WTC11 (cell line): Measurements from ENCODE around the gene PNCK. TPM values are rescaled to one million over a fixed set of nuclear protein-coding genes. Genes with fewer than 3 reads are reported as not detected.

Experiments
- ATAC-seq: fragments of 200-7000 bp; cut with Tn5 transposase; 2 replicates; pipeline ENCODE4 v1.10.0; 2021; ENCODE audit warnings: mild to moderate bottlenecking, moderate library complexity
- CTCF ChIA-PET: fragments of 300-600 bp; sonication (Branson Sonifier 250); formaldehyde crosslinking; loops from one replicate; lab custom pipeline; 2021; ENCODE audit warnings: antibody characterized with exemption; lab: Charles Lee
- POLR2A ChIA-PET: fragments of 350-600 bp; sonication (Branson Sonifier 250); formaldehyde crosslinking; loops from one replicate; lab custom pipeline; 2021; ENCODE audit warnings: antibody characterized with exemption; lab: Charles Lee
- DNase-seq: peaks from one replicate; pipeline ENCODE4 v3.0.0; 2021; ENCODE audit warnings: low spot score
- H3K27ac Mint-ChIP-seq: 2 replicates; pipeline ENCODE4 v1.8.0; 2021; ENCODE audit warnings: mixed read lengths
- H3K27me3 Mint-ChIP-seq: 2 replicates; pipeline ENCODE4 v1.8.0; 2021; ENCODE audit warnings: low read depth, mild to moderate bottlenecking, moderate library complexity, mixed read lengths
- H3K36me3 Mint-ChIP-seq: 2 replicates; pipeline ENCODE4 v1.8.0; 2021; ENCODE audit warnings: mixed read lengths
- H3K4me1 Mint-ChIP-seq: 2 replicates; pipeline ENCODE4 v1.8.0; 2022; ENCODE audit warnings: mixed read lengths
- H3K4me3 Mint-ChIP-seq: 2 replicates; pipeline ENCODE4 v1.8.0; 2021; ENCODE audit warnings: mild to moderate bottlenecking, moderate library complexity, mixed read lengths
- H3K9me3 Mint-ChIP-seq: 2 replicates; pipeline ENCODE4 v1.8.0; 2021; ENCODE audit warnings: mixed read lengths
- ATF1 ChIP-seq: sonication (generic); formaldehyde crosslinking; IDR thresholded peaks from 2 replicates; pipeline ENCODE4 v1.8.1; 2023; ENCODE audit warnings: mild to moderate bottlenecking, moderate library complexity, missing genetic modification reagents
- ESRRA ChIP-seq: sonication (generic); formaldehyde crosslinking; IDR thresholded peaks from 2 replicates; pipeline ENCODE4 v1.8.1; 2022; ENCODE audit warnings: mild to moderate bottlenecking, missing genetic modification reagents, borderline replicate concordance
- GRHL2 ChIP-seq: fragments of 250-450 bp; sonication (Bioruptor Pico); IDR thresholded peaks from 2 replicates; pipeline ENCODE4 v1.8.0; 2022; ENCODE audit warnings: mild to moderate bottlenecking, moderate library complexity; ENCODE audit not compliant: insufficient replicate concordance, severe bottlenecking
- GTF2I ChIP-seq: fragments of 250-450 bp; sonication (Bioruptor Pico); conservative IDR thresholded peaks from 2 replicates; pipeline ENCODE4 v1.4.0; 2021; ENCODE audit warnings: mild to moderate bottlenecking
- IRF2 ChIP-seq: sonication (generic); formaldehyde crosslinking; IDR thresholded peaks from 2 replicates; pipeline ENCODE4 v1.8.0; 2022; ENCODE audit warnings: low read depth, missing genetic modification reagents, borderline replicate concordance
- JAZF1 ChIP-seq: fragments of 250-450 bp; sonication (Bioruptor Pico); IDR thresholded peaks from 2 replicates; pipeline ENCODE4 v1.9.0; 2021; ENCODE audit warnings: moderate library complexity, mild to moderate bottlenecking, inconsistent platforms
- KAT7 ChIP-seq: sonication (generic); formaldehyde crosslinking; IDR thresholded peaks from 2 replicates; pipeline ENCODE4 v1.8.1; 2023; ENCODE audit warnings: missing genetic modification reagents, mild to moderate bottlenecking, borderline replicate concordance
- MYBL2 ChIP-seq: sonication (generic); formaldehyde crosslinking; IDR thresholded peaks from 2 replicates; pipeline ENCODE4 v1.8.1; 2023; ENCODE audit warnings: mild to moderate bottlenecking, moderate library complexity, missing genetic modification reagents
- NFE2L1 ChIP-seq: sonication (generic); formaldehyde crosslinking; IDR thresholded peaks from 2 replicates; pipeline ENCODE4 v1.8.1; 2023; ENCODE audit warnings: missing genetic modification reagents
- SP1 ChIP-seq: sonication (generic); formaldehyde crosslinking; conservative IDR thresholded peaks from 2 replicates; pipeline ENCODE4 v1.8.1; 2022; ENCODE audit warnings: missing genetic modification reagents
- TCF7 ChIP-seq: sonication (generic); formaldehyde crosslinking; IDR thresholded peaks from 2 replicates; pipeline ENCODE4 v1.8.0; 2022; ENCODE audit warnings: mild to moderate bottlenecking, low read depth, missing genetic modification reagents, moderate library complexity
- ZMAT4 ChIP-seq: fragments of 250-450 bp; sonication (Bioruptor Pico); IDR thresholded peaks from 2 replicates; pipeline ENCODE4 v1.9.0; 2021; ENCODE audit warnings: mild to moderate bottlenecking
- ZNF219 ChIP-seq: sonication (generic); formaldehyde crosslinking; IDR thresholded peaks from 2 replicates; pipeline ENCODE4 v1.8.0; 2023; ENCODE audit warnings: missing genetic modification reagents, mild to moderate bottlenecking, borderline replicate concordance
- ZNF232 ChIP-seq: sonication (generic); formaldehyde crosslinking; IDR thresholded peaks from 2 replicates; pipeline ENCODE4 v1.8.0; 2022; ENCODE audit warnings: mild to moderate bottlenecking, missing genetic modification reagents
- ZNF263 ChIP-seq: sonication (generic); formaldehyde crosslinking; IDR thresholded peaks from 2 replicates; pipeline ENCODE4 v1.8.1; 2022; ENCODE audit warnings: low read depth, mild to moderate bottlenecking, moderate library complexity, missing genetic modification reagents
- ZNF423 ChIP-seq: fragments of 250-450 bp; sonication (Bioruptor Pico); IDR thresholded peaks from 2 replicates; pipeline ENCODE4 v2.1.2; 2022; ENCODE audit warnings: mild to moderate bottlenecking, moderate library complexity
- total RNA-seq: library from RNA; stranded (reverse); gene quantifications from 3 replicates; pipeline ENCODE4 v1.2.3, GENCODE V29; 2021
- TF ChIP-seq, protein P1 (sequence below): sonication (generic); formaldehyde crosslinking; IDR thresholded peaks from 2 replicates; pipeline ENCODE4 v1.8.0; 2023; ENCODE audit warnings: missing genetic modification reagents
- TF ChIP-seq, protein P2 (sequence below): sonication (generic); formaldehyde crosslinking; IDR thresholded peaks from 2 replicates; pipeline ENCODE4 v1.8.1; 2022; ENCODE audit warnings: mild to moderate bottlenecking, moderate library complexity, missing genetic modification reagents
- TF ChIP-seq, protein P3 (sequence below): sonication (generic); formaldehyde crosslinking; IDR thresholded peaks from 2 replicates; pipeline ENCODE4 v1.8.1; 2023; ENCODE audit warnings: mild to moderate bottlenecking, missing genetic modification reagents, borderline replicate concordance
- TF ChIP-seq, protein P4 (sequence below): sonication (generic); formaldehyde crosslinking; IDR thresholded peaks from 2 replicates; pipeline ENCODE4 v1.8.1; 2022; ENCODE audit warnings: missing genetic modification reagents, borderline replicate concordance
- TF ChIP-seq, protein P5 (sequence below): sonication (generic); formaldehyde crosslinking; IDR thresholded peaks from 2 replicates; pipeline ENCODE4 v1.8.0; 2022; ENCODE audit warnings: missing genetic modification reagents

Gene PNCK
- total RNA-seq, 1 experiment from 2014 or later = 8.6 TPM

DNA sequence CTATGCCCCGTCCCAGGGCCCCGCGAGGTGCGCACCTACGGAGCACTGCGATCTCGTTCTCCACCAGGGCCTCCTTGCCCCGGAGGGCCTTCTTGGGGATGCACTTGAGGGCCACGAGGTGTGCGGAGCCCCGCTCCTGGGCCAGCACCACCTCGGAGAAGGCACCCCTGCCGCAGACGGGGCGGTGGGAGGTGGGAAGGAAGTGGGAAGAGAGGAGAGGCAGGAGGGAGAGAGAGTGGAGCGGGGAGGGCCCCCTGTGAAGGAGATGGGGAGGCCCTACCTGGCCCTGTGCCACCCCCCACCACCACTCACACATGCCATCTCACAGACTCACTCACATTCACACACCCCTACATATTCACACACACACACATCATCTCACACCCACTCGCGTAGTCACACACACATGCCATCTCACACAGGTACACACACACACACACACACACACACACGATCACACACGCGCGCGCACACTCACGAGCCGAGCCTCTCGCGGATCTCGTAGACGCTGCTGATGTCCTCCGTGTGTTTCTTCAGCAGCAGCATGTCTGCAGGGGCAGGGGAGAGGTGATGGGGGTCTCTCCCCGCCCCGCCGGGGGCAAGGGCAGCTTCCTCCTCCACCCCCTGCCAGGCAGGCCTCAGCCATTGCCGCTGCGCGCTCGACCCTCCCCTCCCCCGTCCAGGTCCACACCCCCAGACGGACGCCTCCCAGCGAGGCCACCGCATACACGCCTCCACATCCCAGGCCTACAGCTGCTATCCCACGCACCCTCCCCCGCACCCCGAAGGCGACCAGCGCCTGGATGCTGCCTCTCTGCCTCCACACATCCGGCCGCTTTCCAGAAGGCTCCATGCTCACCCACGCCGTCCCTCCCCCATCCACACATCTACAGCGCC lies 834 bp downstream of the PNCK start:
- H3K27ac Mint-ChIP-seq = no peak overlapping the region
- DNase-seq (no peak), ATAC-seq (peak; percentile 8; the same call in 1 of the 2 replicates)
- ChIA-PET POLR2A (interaction anchor here (1.7 kb wide), 1 partner anchor 14 kb away, joined by 4 read pairs; the partner anchor contains the start of gene SLC6A8), CTCF (interaction anchor here (1.4 to 7.7 kb wide), 3 partner anchors 13 to 37 kb away, joined by 3 to 143 read pairs (median 8); partner anchors contain the start of gene SLC6A8)
- H3K27me3 Mint-ChIP-seq = peaks cover 9% of the 10 kb centered on the region
- peaks cover 9% of the 10 kb centered on the region for H3K4me1 Mint-ChIP-seq
- H3K9me3 Mint-ChIP-seq = no peaks in the 10 kb centered on the region
- no peak for TF ChIP-seq ZMAT4 (CRISPR knock-in tag)
- TF ChIP-seq, protein P1, sequence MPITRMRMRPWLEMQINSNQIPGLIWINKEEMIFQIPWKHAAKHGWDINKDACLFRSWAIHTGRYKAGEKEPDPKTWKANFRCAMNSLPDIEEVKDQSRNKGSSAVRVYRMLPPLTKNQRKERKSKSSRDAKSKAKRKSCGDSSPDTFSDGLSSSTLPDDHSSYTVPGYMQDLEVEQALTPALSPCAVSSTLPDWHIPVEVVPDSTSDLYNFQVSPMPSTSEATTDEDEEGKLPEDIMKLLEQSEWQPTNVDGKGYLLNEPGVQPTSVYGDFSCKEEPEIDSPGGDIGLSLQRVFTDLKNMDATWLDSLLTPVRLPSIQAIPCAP (CRISPR knock-in tag) = no peak
- TF ChIP-seq GRHL2 = no peak
- no peak for TF ChIP-seq NFE2L1 (CRISPR knock-in tag)
- TF ChIP-seq, protein P2, sequence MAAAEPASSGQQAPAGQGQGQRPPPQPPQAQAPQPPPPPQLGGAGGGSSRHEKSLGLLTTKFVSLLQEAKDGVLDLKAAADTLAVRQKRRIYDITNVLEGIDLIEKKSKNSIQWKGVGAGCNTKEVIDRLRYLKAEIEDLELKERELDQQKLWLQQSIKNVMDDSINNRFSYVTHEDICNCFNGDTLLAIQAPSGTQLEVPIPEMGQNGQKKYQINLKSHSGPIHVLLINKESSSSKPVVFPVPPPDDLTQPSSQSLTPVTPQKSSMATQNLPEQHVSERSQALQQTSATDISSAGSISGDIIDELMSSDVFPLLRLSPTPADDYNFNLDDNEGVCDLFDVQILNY (CRISPR knock-in tag) = no peak
- H3K36me3 Mint-ChIP-seq = no peaks in the 10 kb centered on the region
- peak overlapping the region; percentile 45 for H3K4me3 Mint-ChIP-seq

DNA sequence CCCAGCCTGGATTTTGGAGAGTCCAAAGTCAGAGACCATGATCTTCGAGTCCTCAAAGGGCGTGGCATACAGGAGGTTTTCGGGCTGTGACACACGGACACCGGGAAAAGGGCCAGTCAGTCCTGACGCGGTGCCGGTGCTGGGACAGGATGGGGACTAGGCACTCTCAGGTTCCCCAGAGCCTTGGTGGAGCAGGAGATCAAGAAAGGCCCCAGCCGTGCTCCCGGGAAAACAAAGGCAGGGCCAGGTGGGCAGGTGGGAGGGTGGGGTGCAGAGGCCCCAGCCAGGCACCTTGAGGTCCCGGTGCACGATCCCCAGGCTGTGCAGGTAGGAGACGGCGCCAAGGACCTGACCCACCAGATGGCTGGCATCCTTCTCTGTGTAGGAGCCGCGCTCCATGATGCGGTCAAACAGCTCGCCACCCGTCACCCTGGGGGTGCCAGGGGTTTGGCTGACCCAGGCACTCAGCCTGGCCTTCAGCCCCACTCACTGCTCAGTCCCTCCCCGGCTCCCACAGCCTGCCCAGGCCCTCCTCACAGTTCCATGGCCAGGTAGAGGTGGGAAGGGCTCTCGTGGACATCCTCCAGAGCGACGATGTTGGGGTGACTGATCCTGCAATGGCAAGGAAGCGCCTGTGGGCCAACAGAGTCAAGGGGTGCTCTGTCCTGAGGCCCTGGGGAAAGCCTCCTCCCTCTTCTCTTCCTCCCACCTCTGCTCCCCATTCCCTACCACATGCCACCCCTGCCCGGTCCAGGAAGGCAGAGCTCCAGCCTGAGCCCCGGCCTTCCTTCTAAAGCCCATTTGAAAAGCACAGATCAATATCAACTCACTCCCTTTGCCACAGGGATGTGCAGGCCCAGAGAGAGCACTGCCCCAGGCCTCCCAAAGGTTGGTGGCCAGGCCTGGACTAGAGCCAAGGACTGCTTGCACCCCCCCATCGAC lies 1.8 kb downstream of the PNCK start:
- POLR2A ChIA-PET = no interaction called here
- no peaks in the 10 kb centered on the region for H3K9me3 Mint-ChIP-seq
- CTCF ChIA-PET = interaction anchor here (1.4 to 7.7 kb wide), 3 partner anchors 14 to 133 kb away, joined by 4 to 143 read pairs (median 8); partner anchors contain the start of gene SLC6A8
- no peak overlapping the region for H3K4me3 Mint-ChIP-seq
- H3K27ac Mint-ChIP-seq = no peak overlapping the region
- TF ChIP-seq SP1 (CRISPR knock-in tag) = no peak
- no peak for TF ChIP-seq IRF2 (CRISPR knock-in tag)
- no peak for TF ChIP-seq JAZF1 (CRISPR knock-in tag)
- no peak for TF ChIP-seq ZNF263
- no peak for TF ChIP-seq ESRRA (CRISPR knock-in tag)
- TF ChIP-seq, protein P3, sequence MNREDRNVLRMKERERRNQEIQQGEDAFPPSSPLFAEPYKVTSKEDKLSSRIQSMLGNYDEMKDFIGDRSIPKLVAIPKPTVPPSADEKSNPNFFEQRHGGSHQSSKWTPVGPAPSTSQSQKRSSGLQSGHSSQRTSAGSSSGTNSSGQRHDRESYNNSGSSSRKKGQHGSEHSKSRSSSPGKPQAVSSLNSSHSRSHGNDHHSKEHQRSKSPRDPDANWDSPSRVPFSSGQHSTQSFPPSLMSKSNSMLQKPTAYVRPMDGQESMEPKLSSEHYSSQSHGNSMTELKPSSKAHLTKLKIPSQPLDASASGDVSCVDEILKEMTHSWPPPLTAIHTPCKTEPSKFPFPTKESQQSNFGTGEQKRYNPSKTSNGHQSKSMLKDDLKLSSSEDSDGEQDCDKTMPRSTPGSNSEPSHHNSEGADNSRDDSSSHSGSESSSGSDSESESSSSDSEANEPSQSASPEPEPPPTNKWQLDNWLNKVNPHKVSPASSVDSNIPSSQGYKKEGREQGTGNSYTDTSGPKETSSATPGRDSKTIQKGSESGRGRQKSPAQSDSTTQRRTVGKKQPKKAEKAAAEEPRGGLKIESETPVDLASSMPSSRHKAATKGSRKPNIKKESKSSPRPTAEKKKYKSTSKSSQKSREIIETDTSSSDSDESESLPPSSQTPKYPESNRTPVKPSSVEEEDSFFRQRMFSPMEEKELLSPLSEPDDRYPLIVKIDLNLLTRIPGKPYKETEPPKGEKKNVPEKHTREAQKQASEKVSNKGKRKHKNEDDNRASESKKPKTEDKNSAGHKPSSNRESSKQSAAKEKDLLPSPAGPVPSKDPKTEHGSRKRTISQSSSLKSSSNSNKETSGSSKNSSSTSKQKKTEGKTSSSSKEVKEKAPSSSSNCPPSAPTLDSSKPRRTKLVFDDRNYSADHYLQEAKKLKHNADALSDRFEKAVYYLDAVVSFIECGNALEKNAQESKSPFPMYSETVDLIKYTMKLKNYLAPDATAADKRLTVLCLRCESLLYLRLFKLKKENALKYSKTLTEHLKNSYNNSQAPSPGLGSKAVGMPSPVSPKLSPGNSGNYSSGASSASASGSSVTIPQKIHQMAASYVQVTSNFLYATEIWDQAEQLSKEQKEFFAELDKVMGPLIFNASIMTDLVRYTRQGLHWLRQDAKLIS (CRISPR knock-in tag) = no peak
- TF ChIP-seq ZNF232 (CRISPR knock-in tag) = no peak
- no peak for TF ChIP-seq ZNF423
- TF ChIP-seq, protein P4, sequence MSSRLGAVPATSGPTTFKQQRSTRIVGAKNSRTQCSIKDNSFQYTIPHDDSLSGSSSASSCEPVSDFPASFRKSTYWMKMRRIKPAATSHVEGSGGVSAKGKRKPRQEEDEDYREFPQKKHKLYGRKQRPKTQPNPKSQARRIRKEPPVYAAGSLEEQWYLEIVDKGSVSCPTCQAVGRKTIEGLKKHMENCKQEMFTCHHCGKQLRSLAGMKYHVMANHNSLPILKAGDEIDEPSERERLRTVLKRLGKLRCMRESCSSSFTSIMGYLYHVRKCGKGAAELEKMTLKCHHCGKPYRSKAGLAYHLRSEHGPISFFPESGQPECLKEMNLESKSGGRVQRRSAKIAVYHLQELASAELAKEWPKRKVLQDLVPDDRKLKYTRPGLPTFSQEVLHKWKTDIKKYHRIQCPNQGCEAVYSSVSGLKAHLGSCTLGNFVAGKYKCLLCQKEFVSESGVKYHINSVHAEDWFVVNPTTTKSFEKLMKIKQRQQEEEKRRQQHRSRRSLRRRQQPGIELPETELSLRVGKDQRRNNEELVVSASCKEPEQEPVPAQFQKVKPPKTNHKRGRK (CRISPR knock-in tag) = no peak
- TF ChIP-seq ZNF219 (CRISPR knock-in tag) = no peak
- TF ChIP-seq MYBL2 (CRISPR knock-in tag) = no peak
- no peak for TF ChIP-seq TCF7 (CRISPR knock-in tag)
- TF ChIP-seq GTF2I = no peak
- TF ChIP-seq KAT7 (CRISPR knock-in tag) = no peak
- TF ChIP-seq ATF1 (CRISPR knock-in tag) = no peak
- TF ChIP-seq, protein P5, sequence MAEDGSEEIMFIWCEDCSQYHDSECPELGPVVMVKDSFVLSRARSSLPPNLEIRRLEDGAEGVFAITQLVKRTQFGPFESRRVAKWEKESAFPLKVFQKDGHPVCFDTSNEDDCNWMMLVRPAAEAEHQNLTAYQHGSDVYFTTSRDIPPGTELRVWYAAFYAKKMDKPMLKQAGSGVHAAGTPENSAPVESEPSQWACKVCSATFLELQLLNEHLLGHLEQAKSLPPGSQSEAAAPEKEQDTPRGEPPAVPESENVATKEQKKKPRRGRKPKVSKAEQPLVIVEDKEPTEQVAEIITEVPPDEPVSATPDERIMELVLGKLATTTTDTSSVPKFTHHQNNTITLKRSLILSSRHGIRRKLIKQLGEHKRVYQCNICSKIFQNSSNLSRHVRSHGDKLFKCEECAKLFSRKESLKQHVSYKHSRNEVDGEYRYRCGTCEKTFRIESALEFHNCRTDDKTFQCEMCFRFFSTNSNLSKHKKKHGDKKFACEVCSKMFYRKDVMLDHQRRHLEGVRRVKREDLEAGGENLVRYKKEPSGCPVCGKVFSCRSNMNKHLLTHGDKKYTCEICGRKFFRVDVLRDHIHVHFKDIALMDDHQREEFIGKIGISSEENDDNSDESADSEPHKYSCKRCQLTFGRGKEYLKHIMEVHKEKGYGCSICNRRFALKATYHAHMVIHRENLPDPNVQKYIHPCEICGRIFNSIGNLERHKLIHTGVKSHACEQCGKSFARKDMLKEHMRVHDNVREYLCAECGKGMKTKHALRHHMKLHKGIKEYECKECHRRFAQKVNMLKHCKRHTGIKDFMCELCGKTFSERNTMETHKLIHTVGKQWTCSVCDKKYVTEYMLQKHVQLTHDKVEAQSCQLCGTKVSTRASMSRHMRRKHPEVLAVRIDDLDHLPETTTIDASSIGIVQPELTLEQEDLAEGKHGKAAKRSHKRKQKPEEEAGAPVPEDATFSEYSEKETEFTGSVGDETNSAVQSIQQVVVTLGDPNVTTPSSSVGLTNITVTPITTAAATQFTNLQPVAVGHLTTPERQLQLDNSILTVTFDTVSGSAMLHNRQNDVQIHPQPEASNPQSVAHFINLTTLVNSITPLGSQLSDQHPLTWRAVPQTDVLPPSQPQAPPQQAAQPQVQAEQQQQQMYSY (CRISPR knock-in tag) = no peak
- no peaks in the 10 kb centered on the region for H3K36me3 Mint-ChIP-seq
- no peak for DNase-seq
- ATAC-seq = no peak
- peaks cover 16% of the 10 kb centered on the region for H3K27me3 Mint-ChIP-seq
- H3K4me1 Mint-ChIP-seq = peaks cover 9% of the 10 kb centered on the region
